ENCODE data around the gene MATCAP1. TPM values are rescaled to one million over a fixed set of nuclear protein-coding genes. Genes with fewer than 3 reads are reported as not detected.

MATCAP1 gene
- 14.2 TPM for total RNA-seq
- long read RNA-seq, partial matches to known transcripts = 4 of 16 reads
- long read RNA-seq, other reads (novel, unspliced or antisense) = 3 of 16 reads

GRCh38 chr16:67183627-67184452 lies at the start of gene MATCAP1:
TSS of gene MATCAP1 (minus strand) at chr16:67183963. CDS start at chr16:67180610, 3,353 bp downstream.
- intact Hi-C loops (cut with micrococcal nuclease) = no loop called here
- H3K27ac ChIP-seq (replicated peaks) = peak within 1 kb of the TSS; percentile 97
- DNase-seq = peak; percentile 93
- no peak for TF ChIP-seq CTCF (IDR thresholded peaks at IDR 0.05; ENCODE audit: borderline replicate concordance)
- H3K9me3 ChIP-seq (replicated peaks) = no peaks in the 10 kb centered on the region
- H3K27me3 ChIP-seq (ENCODE audit: low read depth) = no peaks in the 10 kb centered on the region
- H3K36me3 ChIP-seq = no peaks in the 10 kb centered on the region
- peak within 1 kb of the TSS; percentile 75 for H3K4me3 ChIP-seq
- peaks cover 36% of the 10 kb centered on the region for H3K4me1 ChIP-seq

DNA sequence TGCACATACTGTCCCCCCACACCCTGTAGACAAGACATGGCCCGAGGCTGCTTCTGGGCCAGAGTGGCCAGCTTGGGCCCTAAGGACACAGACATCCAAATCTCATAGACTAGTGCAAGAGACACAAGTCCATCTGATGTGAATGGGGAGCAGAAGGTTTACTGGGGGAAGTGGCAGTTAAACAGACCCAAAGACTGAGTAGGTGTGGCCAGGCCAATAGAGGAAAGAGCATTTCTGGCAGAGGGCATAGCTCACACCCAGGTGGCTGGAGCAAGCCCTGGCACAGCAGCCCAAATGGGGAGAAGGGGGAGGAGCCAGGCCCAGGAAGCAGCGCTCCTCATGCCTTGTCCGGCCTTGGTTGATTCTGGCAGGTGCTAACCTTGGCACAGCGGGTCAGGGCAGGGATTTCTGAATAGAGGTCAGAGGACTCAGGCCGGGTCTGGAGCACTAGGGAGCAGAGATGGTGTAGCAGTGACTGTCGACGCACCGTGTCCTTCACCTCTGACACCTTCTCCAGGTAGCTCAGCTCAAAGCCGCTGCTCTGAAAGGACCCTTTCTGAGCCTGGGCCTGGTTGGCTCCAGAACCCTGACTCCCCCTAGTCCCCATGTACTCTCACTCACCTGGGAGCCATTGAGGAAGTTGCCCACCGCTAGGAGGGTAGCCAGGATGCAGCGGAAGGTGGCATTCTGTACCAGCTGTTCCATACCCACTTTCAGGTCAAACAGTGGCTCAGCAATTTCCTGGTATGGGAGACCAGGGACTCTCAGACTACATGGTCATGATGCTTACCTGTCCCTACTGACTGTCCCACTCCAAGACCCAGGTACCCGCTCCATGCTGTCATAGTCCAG lies 47.3 kb upstream of the MATCAP1 start:
- Histone ChIP-seq H3K4me3 (no peak overlapping the region), H3K9me3 (replicated peaks) (no peaks in the 10 kb centered on the region), H3K36me3 (peaks cover 79% of the 10 kb centered on the region), H3K27ac (replicated peaks) (no peak overlapping the region), H3K4me1 (peaks cover 24% of the 10 kb centered on the region), H3K27me3 (ENCODE audit: low read depth) (no peaks in the 10 kb centered on the region)
- intact Hi-C loops (cut with micrococcal nuclease) = no loop called here
- DNase-seq = no peak
- TF ChIP-seq CTCF (IDR thresholded peaks at IDR 0.05; ENCODE audit: borderline replicate concordance) = no peak

GRCh38 chr16:67229906-67230808 lies 46.4 kb upstream of the MATCAP1 start:
- H3K4me3 ChIP-seq = no peak overlapping the region
- intact Hi-C loops (cut with micrococcal nuclease) = no loop called here
- no peak for TF ChIP-seq CTCF (IDR thresholded peaks at IDR 0.05; ENCODE audit: borderline replicate concordance)
- DNase-seq = no peak
- no peak overlapping the region for H3K27ac ChIP-seq (replicated peaks)
- peaks cover 33% of the 10 kb centered on the region for H3K4me1 ChIP-seq
- peaks cover 70% of the 10 kb centered on the region for H3K36me3 ChIP-seq
- H3K9me3 ChIP-seq (replicated peaks) = no peaks in the 10 kb centered on the region
- H3K27me3 ChIP-seq (ENCODE audit: low read depth) = no peaks in the 10 kb centered on the region

- no peak for DNase-seq
- Histone ChIP-seq H3K4me1 (peaks cover 33% of the 10 kb centered on the region), H3K4me3 (no peak overlapping the region), H3K9me3 (replicated peaks) (no peaks in the 10 kb centered on the region), H3K36me3 (peaks cover 58% of the 10 kb centered on the region), H3K27ac (replicated peaks) (no peak overlapping the region), H3K27me3 (ENCODE audit: low read depth) (no peaks in the 10 kb centered on the region)
- no peak for TF ChIP-seq CTCF (IDR thresholded peaks at IDR 0.05; ENCODE audit: borderline replicate concordance)
- intact Hi-C loops (cut with micrococcal nuclease) = no loop called here
Observed at GRCh38 chr16:67228905-67229304, 45.1 kb upstream of the MATCAP1 start.
